Lower leg skin (tissue), 3 donors: Measurements from ENCODE around the gene SPSB4.

Experiments used
- CTCF ChIP-seq, 3 donors: fragments of 450-650 bp; IDR thresholded peaks; one replicate each; pipeline ENCODE4 v1.5.1; 2016; ENCODE audit warnings: antibody characterized with exemption in 3 of 3, mild to moderate bottlenecking in 3 of 3, moderate library complexity in 2 of 3
- POLR2A ChIP-seq, 2 donors: fragments of 450-650 bp; IDR thresholded peaks; one replicate each; pipeline ENCODE4 v1.6.1; 2016 to 2017; ENCODE audit warnings: antibody characterized with exemption in 2 of 2, mild to moderate bottlenecking in 1 of 2, moderate library complexity in 1 of 2

GRCh38 chr3:141093397-141093796, 42.2 kb downstream of the SPSB4 start:
- TF ChIP-seq CTCF (IDR thresholded peaks at IDR 0.05), result no peak
- no peak for TF ChIP-seq POLR2A (IDR thresholded peaks at IDR 0.05)
